ENCODE results near the gene PDE7B.

DNA sequence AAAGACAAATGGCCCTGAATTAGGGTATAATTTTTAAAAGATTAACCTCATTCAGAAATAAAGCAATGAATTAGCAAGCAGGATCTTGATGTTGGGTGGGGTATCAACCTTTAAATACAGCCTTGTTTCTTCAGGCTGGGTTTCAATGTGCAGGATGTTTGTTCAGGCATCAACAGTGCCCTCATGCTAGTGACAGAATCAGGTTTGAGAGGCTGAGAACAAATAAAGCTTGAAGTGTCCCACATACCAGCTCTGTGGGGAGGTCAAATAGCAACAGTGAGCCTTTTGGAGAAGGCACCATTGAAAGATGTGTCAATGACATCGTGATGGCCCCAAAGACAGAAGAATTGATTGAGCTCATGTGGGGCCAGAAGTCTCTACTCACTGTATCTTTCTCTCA lies 330.4 kb downstream of the PDE7B start:
- TF ChIP-seq, protein P1, sequence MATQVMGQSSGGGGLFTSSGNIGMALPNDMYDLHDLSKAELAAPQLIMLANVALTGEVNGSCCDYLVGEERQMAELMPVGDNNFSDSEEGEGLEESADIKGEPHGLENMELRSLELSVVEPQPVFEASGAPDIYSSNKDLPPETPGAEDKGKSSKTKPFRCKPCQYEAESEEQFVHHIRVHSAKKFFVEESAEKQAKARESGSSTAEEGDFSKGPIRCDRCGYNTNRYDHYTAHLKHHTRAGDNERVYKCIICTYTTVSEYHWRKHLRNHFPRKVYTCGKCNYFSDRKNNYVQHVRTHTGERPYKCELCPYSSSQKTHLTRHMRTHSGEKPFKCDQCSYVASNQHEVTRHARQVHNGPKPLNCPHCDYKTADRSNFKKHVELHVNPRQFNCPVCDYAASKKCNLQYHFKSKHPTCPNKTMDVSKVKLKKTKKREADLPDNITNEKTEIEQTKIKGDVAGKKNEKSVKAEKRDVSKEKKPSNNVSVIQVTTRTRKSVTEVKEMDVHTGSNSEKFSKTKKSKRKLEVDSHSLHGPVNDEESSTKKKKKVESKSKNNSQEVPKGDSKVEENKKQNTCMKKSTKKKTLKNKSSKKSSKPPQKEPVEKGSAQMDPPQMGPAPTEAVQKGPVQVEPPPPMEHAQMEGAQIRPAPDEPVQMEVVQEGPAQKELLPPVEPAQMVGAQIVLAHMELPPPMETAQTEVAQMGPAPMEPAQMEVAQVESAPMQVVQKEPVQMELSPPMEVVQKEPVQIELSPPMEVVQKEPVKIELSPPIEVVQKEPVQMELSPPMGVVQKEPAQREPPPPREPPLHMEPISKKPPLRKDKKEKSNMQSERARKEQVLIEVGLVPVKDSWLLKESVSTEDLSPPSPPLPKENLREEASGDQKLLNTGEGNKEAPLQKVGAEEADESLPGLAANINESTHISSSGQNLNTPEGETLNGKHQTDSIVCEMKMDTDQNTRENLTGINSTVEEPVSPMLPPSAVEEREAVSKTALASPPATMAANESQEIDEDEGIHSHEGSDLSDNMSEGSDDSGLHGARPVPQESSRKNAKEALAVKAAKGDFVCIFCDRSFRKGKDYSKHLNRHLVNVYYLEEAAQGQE (IDR thresholded peaks at IDR 0.05; ENCODE audit: insufficient read depth in 1 of 2, low read depth in 2 of 2, low read length in 2 of 2), result no peak
- no peak for TF ChIP-seq SIN3A (IDR thresholded peaks at IDR 0.05; ENCODE audit: borderline replicate concordance, insufficient read depth, low read length)

Data from PFSK-1 (cell line).